Measurements from ENCODE around the gene NFIA. TPM values are rescaled to one million over a fixed set of nuclear protein-coding genes. Genes with fewer than 3 reads are reported as not detected.

NFIA gene
- polyA plus RNA-seq, 5 donors: 22.2 to 36.5 (median 33.2) TPM

- DNase-seq: no peak
Observed at GRCh38 chr1:61149010-61149860, 66.9 kb downstream of the NFIA start.

- no peak for DNase-seq
Observed at GRCh38 chr1:61151565-61151964, 69.2 kb downstream of the NFIA start.

GRCh38 chr1:61152066-61152465 lies 69.7 kb downstream of the NFIA start:
- DNase-seq: no peak

GRCh38 chr1:61152469-61153105 lies 70.2 kb downstream of the NFIA start:
- DNase-seq: no peak

GRCh38 chr1:61156576-61157467 lies 74.5 kb downstream of the NFIA start:
- peak in 1 of 2 donors; percentile 26 for DNase-seq

- DNase-seq: peak in 1 of 2 donors; percentile 45
Observed at GRCh38 chr1:61157468-61157987, 75.2 kb downstream of the NFIA start.

GRCh38 chr1:61158591-61158990 lies 76.2 kb downstream of the NFIA start:
- DNase-seq: no peak

- DNase-seq: no peak
Observed at GRCh38 chr1:61160526-61160925, 78.2 kb downstream of the NFIA start.

- DNase-seq: no peak
Observed at GRCh38 chr1:61162520-61163258, 80.3 kb downstream of the NFIA start.

GRCh38 chr1:61163355-61163754 lies 81.0 kb downstream of the NFIA start:
- DNase-seq: no peak

GRCh38 chr1:61165402-61165801 lies 83.0 kb downstream of the NFIA start:
- DNase-seq: no peak

GRCh38 chr1:61167309-61167708 lies 84.9 kb downstream of the NFIA start:
- no peak for DNase-seq

GRCh38 chr1:61169045-61169444 lies 86.7 kb downstream of the NFIA start:
- DNase-seq: no peak

- DNase-seq: no peak
Observed at GRCh38 chr1:61169634-61170033, 87.3 kb downstream of the NFIA start.

- DNase-seq: no peak
Observed at GRCh38 chr1:61170328-61171238, 88.2 kb downstream of the NFIA start.

- DNase-seq: no peak
Observed at GRCh38 chr1:61171346-61171745, 89.0 kb downstream of the NFIA start.

- DNase-seq: no peak
Observed at GRCh38 chr1:61171974-61172373, 89.6 kb downstream of the NFIA start.

- DNase-seq: no peak
Observed at GRCh38 chr1:61173118-61173517, 90.8 kb downstream of the NFIA start.

GRCh38 chr1:61174060-61174795 lies 91.9 kb downstream of the NFIA start:
- DNase-seq: no peak
